A673 (cell line): ENCODE measurements around the gene NRIP3. TPM values are rescaled to one million over a fixed set of nuclear protein-coding genes. Genes with fewer than 3 reads are reported as not detected.

Experiments
- BruUV-seq: library from RNA; stranded (reverse); fragments of 400-500 nt; replicated peaks from 2 replicates; lab custom pipeline; 2021; lab: Mats Ljungman, UMichigan
- CTCF ChIA-PET: fragments of 300-600 bp; sonication (Branson Sonifier 250); formaldehyde crosslinking; loops from one replicate; lab custom pipeline; 2022; ENCODE audit warnings: antibody characterized with exemption; lab: Charles Lee
- POLR2A ChIA-PET: fragments of 300-600 bp; sonication (Branson Sonifier 250); formaldehyde crosslinking; loops from one replicate; lab custom pipeline; 2022; ENCODE audit warnings: antibody characterized with exemption; ENCODE audit not compliant: low non-redundant PET; lab: Charles Lee
- DNase-seq: peaks from one replicate; pipeline ENCODE4 v3.0.0-alpha.2; 2015; ENCODE audit warnings: low spot score
- H3K27ac ChIP-seq: fragments of 200-600 bp; sonication (generic); 2 replicates; pipeline ENCODE4 v1.5.1; 2016; ENCODE audit warnings: mixed run types, low read depth, mild to moderate bottlenecking, mixed read lengths, antibody characterized with exemption, low read length; ENCODE audit not compliant: poor library complexity, severe bottlenecking
- H3K27me3 ChIP-seq: fragments of 200-600 bp; sonication (generic); replicated peaks from 2 replicates; pipeline ENCODE4 v1.6.1; 2017; ENCODE audit warnings: mixed run types, low read depth, mild to moderate bottlenecking, mixed read lengths, antibody characterized with exemption, low read length; ENCODE audit not compliant: insufficient read depth, poor library complexity
- H3K36me3 ChIP-seq: fragments of 200-600 bp; sonication (generic); 2 replicates; pipeline ENCODE4 v1.6.1; 2016; ENCODE audit warnings: mixed run types, mild to moderate bottlenecking, mixed read lengths, antibody characterized with exemption, low read length; ENCODE audit not compliant: insufficient read depth, poor library complexity, severe bottlenecking
- H3K4me1 ChIP-seq: fragments of 200-600 bp; sonication (generic); 2 replicates; pipeline ENCODE4 v1.6.1; 2017; ENCODE audit warnings: mixed run types, mild to moderate bottlenecking, mixed read lengths, antibody characterized with exemption, low read length; ENCODE audit not compliant: insufficient read depth, poor library complexity, severe bottlenecking
- H3K4me3 ChIP-seq: fragments of 200-600 bp; sonication (generic); 2 replicates; pipeline ENCODE4 v1.5.1; 2016; ENCODE audit warnings: low read depth, mixed run types, mild to moderate bottlenecking, mixed read lengths, low read length; ENCODE audit not compliant: poor library complexity, severe bottlenecking
- H3K9me3 ChIP-seq: fragments of 200-600 bp; sonication (generic); 2 replicates; pipeline ENCODE4 v1.6.1; 2016; ENCODE audit warnings: mixed run types, low read depth, mild to moderate bottlenecking, mixed read lengths, antibody characterized with exemption, low read length; ENCODE audit not compliant: poor library complexity, severe bottlenecking
- EZH2 ChIP-seq: fragments of 200-600 bp; sonication (generic); IDR thresholded peaks from 2 replicates; pipeline ENCODE4 v1.6.1; 2017; ENCODE audit warnings: borderline replicate concordance, low read depth, mild to moderate bottlenecking, mixed read lengths, antibody characterized with exemption, low read length; ENCODE audit not compliant: poor library complexity, severe bottlenecking
- intact Hi-C: fragments of 100-400 bp; cut with micrococcal nuclease; formaldehyde crosslinking; loops from one replicate; pipeline ENCODE4 v1.10.0; 2022; ENCODE audit not compliant: unreplicated experiment
- total RNA-seq: library from RNA; stranded (reverse); gene quantifications from 2 replicates; pipeline ENCODE4 v1.2.3, GENCODE V29; 2021
- TF ChIP-seq, protein P1 (sequence below): fragments of 300-800, 200-600 bp; sonication (generic); conservative IDR thresholded peaks from 2 replicates; pipeline ENCODE4 v1.5.1; 2017; ENCODE audit warnings: low read depth, mild to moderate bottlenecking, antibody characterized with exemption, low read length, moderate library complexity, mixed read lengths

NRIP3 gene
- total RNA-seq, 1 experiment from 2014 or later, result 2.2 TPM

DNA sequence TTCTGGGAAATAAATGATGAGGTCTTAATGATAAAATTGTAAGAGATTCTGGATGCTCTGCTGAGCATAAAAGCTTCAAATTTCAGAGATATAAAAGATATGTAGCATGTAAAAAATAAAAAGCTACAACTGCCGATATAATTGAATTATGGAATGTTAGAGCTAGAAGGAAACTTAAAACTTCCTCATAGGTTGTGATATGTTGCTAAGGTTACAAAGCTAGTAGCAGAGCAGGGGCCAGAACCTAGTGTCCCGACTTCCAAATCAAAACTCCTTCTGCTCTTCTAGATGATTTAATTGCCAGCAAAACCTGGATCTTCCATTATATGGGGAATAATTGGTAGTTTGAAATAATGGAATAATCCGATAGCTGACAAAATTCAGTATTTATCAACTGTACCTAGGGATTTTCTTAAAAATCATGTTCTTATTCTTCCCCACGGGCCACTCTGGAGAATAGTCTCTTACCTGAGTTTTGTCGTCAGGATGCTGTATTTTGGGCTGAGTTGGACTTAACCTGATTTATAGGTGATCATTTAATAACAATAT lies 61.2 kb downstream of the NRIP3 start, which contains the start of gene ASCL3:
Gene ASCL3 (minus strand): TSS at position 499 of the 549 bp plus-strand sequence. CDS start 4,855 bp downstream, outside the sequence.
- POLR2A ChIA-PET, result no interaction called here
- intact Hi-C loops, result no loop called here
- no peak within 1 kb of the TSS for H3K27ac ChIP-seq
- CTCF ChIA-PET, result no interaction called here
- TF ChIP-seq, protein P1, sequence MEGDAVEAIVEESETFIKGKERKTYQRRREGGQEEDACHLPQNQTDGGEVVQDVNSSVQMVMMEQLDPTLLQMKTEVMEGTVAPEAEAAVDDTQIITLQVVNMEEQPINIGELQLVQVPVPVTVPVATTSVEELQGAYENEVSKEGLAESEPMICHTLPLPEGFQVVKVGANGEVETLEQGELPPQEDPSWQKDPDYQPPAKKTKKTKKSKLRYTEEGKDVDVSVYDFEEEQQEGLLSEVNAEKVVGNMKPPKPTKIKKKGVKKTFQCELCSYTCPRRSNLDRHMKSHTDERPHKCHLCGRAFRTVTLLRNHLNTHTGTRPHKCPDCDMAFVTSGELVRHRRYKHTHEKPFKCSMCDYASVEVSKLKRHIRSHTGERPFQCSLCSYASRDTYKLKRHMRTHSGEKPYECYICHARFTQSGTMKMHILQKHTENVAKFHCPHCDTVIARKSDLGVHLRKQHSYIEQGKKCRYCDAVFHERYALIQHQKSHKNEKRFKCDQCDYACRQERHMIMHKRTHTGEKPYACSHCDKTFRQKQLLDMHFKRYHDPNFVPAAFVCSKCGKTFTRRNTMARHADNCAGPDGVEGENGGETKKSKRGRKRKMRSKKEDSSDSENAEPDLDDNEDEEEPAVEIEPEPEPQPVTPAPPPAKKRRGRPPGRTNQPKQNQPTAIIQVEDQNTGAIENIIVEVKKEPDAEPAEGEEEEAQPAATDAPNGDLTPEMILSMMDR, result no peak
- TF ChIP-seq EZH2, result no peak
- no TSS peak for BruUV-seq
- no peaks in the 10 kb centered on the region for H3K36me3 ChIP-seq
- no peaks in the 10 kb centered on the region for H3K27me3 ChIP-seq
- H3K4me1 ChIP-seq, result peaks cover 1% of the 10 kb centered on the region
- no peak for DNase-seq
- H3K9me3 ChIP-seq, result no peaks in the 10 kb centered on the region
- H3K4me3 ChIP-seq, result no peak within 1 kb of the TSS

DNA sequence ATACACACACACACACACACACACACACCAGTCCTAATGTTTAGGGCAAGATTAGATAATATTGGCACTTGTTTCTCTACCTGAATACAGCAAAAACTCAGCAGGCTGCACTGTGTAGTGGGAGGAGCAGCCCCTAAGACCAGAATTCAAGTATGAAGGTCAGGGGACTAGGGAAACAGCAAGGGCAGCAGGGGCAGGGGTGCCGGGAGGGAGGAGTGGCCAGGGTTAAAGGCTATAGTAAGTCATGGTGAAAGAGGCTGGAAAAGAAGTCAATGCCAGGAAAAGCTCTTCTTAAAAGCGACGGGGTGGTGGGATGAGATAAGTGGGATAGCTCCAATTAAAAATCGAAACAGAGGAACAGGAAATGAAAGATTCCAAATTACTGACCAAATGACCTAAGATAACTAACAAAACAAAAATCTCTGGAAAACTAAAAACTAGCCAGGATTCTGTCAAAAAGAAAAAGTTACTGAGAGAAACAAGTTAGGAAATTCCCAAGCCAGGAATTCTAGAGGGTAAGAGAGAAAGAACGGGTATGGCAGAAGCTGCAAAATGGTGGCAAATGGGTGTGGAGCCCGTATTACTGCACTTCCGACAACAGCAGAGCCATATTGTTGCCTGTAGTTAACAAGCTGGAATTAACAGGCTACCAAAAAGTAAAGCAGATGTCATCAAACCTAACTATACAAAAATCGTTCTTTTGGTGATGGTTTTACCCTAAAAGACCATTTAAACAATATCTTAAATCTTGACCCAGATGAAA lies 62.3 kb downstream of the NRIP3 start:
- no peaks in the 10 kb centered on the region for H3K9me3 ChIP-seq
- POLR2A ChIA-PET, result no interaction called here
- DNase-seq, result no peak

DNA sequence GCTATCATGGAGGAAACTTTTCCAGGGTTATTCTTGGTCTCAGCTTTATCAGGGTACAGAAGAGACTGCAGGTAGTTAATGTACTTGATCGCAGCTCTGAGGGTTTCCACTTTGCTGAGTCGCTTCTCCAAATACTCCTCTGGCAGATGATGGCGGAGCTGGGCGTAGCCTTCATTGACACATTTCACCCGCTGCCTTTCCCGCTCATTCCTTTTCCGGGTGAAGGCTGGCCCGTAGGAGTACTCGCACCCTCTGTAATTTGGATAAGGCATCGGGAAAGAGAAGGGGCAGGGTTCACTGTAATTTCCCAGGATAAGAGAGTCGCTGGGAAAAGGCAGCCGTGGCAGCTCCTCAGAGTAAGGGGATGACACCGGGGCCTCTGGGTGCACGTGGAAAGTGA lies 66.1 kb downstream of the NRIP3 start:
- no peak overlapping the region for H3K27ac ChIP-seq
- POLR2A ChIA-PET, result no interaction called here
- intact Hi-C loops, result no loop called here

More for the DNA sequence above, 62.3 kb downstream of the NRIP3 start:
- no TSS peak for BruUV-seq
- Histone ChIP-seq H3K4me3 (no peak overlapping the region), H3K27me3 (no peaks in the 10 kb centered on the region), H3K36me3 (no peaks in the 10 kb centered on the region), H3K27ac (no peak overlapping the region), H3K4me1 (no peaks in the 10 kb centered on the region)
- TF ChIP-seq EZH2, result no peak
- TF ChIP-seq, protein P1, result no peak
- CTCF ChIA-PET, result no interaction called here
- intact Hi-C loops, result no loop called here

More for the DNA sequence above, 66.1 kb downstream of the NRIP3 start:
- H3K4me1 ChIP-seq, result peaks cover 7% of the 10 kb centered on the region
- no peaks in the 10 kb centered on the region for H3K36me3 ChIP-seq
- DNase-seq, result no peak
- CTCF ChIA-PET, result no interaction called here
- TF ChIP-seq, protein P1, result no peak
- TF ChIP-seq EZH2, result no peak
- H3K27me3 ChIP-seq, result no peaks in the 10 kb centered on the region
- no TSS peak for BruUV-seq
- no peak overlapping the region for H3K4me3 ChIP-seq
- no peaks in the 10 kb centered on the region for H3K9me3 ChIP-seq
